Activated CD4-positive, alpha-beta T cell treated with anti-CD3 and anti-CD28 coated beads, Interleukin-2, amount 50 U/mL, for 1 hour (primary cell): ENCODE measurements around the gene ATF7IP.

Experiments used
- DNase-seq: peaks from one replicate; pipeline ENCODE4 v3.0.0-alpha.2; 2020

Gene ATF7IP

DNA sequence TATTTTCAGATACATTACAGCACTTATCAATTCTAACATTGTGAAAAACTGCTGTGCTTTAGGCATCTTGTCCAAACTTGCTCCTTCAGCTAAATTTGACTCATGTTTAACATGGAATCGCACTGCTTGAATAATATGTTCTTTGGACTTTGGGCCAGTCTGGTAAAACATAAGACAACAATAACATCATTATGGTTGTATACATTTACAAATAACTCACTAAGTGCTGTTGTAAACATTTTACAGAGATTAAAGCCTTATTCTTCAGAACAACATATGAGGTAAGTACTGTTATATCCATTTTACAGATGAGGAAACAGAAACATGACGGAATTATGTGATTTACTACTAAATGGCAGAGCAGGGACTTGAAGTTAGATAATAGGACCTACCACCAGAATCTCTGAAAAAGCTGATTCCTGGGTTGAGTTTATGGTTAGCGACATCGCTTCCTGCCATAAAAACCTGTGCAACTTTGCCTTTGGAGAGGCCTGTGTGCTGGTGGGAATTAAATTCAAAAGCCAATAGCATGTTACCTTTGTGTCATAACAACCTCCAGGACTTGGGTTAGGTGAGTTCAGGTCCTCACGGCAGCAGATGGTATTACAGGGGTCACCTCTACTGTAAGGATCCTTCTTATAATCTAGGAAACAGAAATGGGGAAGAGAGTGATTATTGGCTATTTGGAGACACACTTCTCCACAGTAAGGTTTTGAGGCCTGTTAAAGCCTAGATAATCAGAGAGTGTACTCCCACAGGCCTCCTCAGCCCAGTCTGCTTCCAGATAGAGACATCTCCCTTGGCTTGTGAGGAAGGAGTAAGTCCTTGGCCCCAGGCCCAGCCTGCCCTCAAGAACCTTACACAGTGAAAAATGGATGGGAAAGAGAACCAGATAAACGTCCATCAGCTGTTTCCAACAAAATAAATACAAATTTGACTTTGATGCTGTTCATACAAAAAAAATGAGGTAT, 140.4 kb downstream of the ATF7IP start:
- DNase-seq = no peak

DNA sequence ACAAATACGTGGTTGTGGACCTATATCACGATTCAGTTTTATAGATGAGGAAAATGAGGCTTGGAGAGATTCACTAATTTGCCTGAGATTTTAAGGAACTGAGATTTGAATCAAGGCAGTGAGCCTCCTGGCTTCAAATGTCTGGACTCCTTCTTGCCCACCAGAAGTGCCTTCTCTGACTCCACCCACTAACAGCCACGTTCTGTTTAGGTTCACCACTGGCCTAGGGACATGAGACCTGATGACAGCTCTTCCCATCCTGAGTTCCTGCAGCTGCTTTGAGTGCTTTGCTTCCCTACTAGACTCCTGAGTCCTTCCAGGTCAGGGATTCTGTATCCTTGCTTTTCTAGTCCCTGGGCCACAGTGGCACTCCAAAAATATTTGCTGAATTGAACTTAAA, 145.1 kb downstream of the ATF7IP start:
- DNase-seq = no peak

- no peak for DNase-seq
Observed at GRCh38 chr12:14514154-14514842, 148.8 kb downstream of the ATF7IP start.

DNA sequence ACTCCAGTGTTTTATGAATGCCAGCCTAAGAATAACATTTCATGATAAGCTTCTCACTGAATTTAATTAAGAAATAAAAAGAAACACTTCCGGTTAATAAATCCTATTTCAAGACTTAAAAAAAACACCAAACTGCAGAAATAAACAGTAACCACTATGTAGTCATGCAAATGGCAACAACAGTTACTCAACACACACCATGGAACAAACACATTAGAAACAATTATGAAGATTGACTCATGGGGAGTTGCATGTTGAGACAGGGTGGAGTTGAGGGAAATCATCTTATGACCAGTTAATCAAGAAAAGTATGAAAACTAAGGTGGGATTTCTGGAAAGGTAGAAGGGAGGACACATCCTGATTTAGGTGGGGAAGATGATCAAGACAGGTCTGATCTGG, 149.5 kb downstream of the ATF7IP start:
- DNase-seq = no peak

DNA sequence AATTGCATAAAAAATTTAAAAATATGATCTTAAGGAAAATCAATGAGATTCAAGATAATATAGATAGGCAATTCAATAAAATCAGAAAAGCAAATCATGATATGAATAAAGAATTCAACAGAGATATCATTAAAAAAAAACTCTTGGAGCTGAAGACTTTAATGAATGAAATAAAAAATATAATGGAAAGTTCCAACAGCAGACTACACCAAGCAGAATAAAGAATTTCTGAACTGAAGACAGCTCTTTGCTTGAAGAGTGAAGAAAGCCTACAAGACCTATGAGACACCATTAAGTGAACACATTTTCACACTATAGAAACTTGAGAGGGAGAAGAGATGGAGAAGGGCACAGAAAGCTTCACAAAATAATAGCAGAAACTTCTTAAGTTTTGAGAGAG, 156.3 kb downstream of the ATF7IP start:
- DNase-seq = no peak

GRCh38 chr12:14525964-14526363, 160.5 kb downstream of the ATF7IP start:
- no peak for DNase-seq

GRCh38 chr12:14532152-14532551, 166.7 kb downstream of the ATF7IP start:
- no peak for DNase-seq

- DNase-seq = no peak
Observed at GRCh38 chr12:14537088-14537487, 171.6 kb downstream of the ATF7IP start.

DNA sequence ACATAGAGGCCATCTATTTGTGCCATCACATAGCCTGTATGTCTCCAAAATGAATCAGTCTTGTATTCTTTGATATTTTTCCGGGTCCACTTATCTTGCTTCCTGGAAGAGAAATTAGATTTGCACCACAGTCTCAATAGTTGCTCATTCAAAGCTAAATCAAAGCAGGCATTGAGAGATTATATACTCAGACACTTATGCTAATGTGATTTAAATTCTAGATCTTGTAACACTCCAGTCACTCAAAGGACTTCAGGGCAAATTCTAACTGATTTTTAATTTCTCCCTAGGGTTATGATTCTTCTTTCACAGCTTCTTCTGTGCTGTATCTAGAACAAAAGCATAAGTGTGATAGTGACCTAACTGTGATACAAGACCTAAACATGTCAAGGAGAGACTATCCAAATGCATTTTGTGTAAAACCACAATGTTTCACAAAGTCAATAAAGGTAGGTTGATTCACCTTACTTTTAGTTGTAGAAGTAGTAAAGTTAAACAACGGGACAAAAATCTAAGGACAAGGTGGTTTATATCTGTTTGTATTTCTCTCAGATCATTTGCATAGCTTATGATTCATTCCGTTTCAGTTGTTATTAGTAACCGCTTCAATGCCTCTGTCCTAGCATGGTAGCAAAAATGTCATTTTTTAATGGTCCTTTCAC, 175.4 kb downstream of the ATF7IP start:
- DNase-seq = no peak

GRCh38 chr12:14545144-14546124, 180.0 kb downstream of the ATF7IP start:
- DNase-seq = no peak

DNA sequence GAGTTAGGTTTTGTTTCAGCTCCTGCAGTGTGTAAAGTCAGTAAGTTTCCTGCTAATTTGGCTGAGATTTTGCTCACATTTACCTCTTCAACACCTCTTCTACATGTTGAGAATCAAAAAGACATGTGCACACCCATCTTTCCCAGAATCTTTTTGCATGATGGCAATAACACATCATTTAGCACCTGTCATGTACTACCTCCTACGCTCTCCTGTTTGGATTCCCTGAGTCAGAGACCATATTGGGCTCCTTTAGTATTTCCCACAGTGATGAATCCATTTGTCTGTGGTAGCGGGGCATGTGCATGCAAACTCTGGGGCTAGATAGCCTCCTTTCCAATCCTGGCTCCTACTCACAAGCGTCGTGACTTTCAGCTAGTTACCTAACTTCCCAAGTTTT, 182.1 kb downstream of the ATF7IP start:
- DNase-seq = no peak

DNA sequence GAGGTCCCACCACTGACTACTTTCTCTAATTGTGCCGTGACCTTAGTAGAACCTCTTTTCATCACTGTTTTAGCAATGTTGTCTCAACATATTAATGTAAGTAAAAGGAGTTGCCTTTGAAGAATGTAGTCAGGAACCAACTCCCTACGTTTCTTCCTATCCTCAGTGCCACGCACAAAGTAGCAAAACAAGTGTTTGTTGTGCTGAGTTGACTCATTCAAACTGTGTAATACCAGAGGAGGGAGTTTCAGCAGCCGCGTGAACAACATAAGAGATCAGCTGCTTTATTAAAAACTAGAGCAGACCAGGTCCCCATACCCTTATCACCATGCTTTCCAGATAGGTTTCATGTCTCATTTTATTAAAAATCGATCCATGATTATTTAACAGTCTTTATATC, 183.1 kb downstream of the ATF7IP start:
- DNase-seq = no peak
